GM12892 (cell line): ENCODE data around the gene BTRC.

Experiments
- POLR2A ChIP-seq: IDR thresholded peaks from 2 replicates; pipeline ENCODE4 v1.6.1; 2011; ENCODE audit warnings: low read depth, low read length, control low read depth
- POLR2AphosphoS5 ChIP-seq: IDR thresholded peaks from 2 replicates; pipeline ENCODE4 v1.6.1; 2011; ENCODE audit warnings: low read depth, low read length, control low read depth

DNA sequence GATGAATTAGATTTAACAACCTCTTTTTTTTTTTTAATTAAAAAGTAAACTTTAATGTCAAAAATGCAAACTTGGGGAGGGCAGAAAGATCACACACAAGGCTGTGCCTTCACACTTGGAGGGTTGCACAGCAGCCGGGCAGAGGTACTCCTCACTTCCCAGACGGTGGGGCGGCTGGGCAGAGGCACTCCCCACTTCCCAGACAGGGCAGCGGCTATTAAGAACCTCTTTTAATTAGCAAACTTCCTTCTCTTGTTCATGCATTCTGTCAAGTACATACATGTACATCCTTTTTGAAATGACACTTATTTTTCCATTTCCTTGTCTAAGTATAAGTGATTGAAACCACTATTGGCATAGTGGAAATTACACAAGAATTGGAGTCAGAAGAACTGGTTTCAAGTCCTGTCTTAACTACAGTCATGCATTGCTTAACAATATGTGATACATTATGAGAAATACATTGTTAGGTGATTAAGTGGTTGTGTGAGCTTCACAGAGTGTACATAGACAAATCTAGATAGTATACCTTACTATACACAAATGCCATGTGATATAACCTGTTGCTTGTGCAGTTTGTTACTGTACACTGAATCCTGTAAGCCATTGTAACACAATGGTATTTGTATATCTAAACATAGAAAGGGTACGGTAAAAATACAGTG is 26.5 kb downstream of the BTRC start:
- TF ChIP-seq POLR2A: no peak
- TF ChIP-seq POLR2AphosphoS5: no peak
